ENCODE measurements around the gene CCDC146.

- peak; percentile 36; the same call in 1 of the 2 replicates for TF ChIP-seq SPI1 (IDR thresholded peaks at IDR 0.05; ENCODE audit: low read depth, low read length)
- TF ChIP-seq POLR2AphosphoS5 (IDR thresholded peaks at IDR 0.05; ENCODE audit: low read depth, low read length), result no peak
- no peak for TF ChIP-seq TAF1 (IDR thresholded peaks at IDR 0.05; ENCODE audit: low read depth, low read length)
- TF ChIP-seq POLR2A (IDR thresholded peaks at IDR 0.05; ENCODE audit: low read depth, low read length), result no peak
- no peak for TF ChIP-seq PAX5 (IDR thresholded peaks at IDR 0.05; ENCODE audit: insufficient read depth, low read length, severe bottlenecking)
- no peak for TF ChIP-seq POU2F2 (IDR thresholded peaks at IDR 0.05; ENCODE audit: low read depth, low read length)
Observed at GRCh38 chr7:77238703-77239136, 116.3 kb downstream of the CCDC146 start.
